Choroid plexus epithelial cell (primary cell): ENCODE data around the gene SMKR1.
"Not testable (repeated sequence)": the region's sequence is repeated elsewhere in the genome, so short reads cannot be mapped to it uniquely, and the experiment has no call there.

Experiments used
- DNase-seq: peaks from one replicate; pipeline ENCODE4 v3.0.0-alpha.2; 2010; ENCODE audit warnings: low read depth
- H3K4me3 ChIP-seq: 2 replicates; pipeline ENCODE4 v1.5.1; 2011; ENCODE audit warnings: low read depth, mild to moderate bottlenecking, control low read depth, low read length, moderate library complexity
- CTCF ChIP-seq: conservative IDR thresholded peaks from 2 replicates; pipeline ENCODE4 v1.5.1; 2011; ENCODE audit warnings: low read depth, mild to moderate bottlenecking, control low read depth, inconsistent platforms, low read length, moderate library complexity

The SMKR1 gene

GRCh38 chr7:129468547-129468946 lies 33.8 kb upstream of the SMKR1 start:
- TF ChIP-seq CTCF: no peak
- no peak overlapping the region for H3K4me3 ChIP-seq

GRCh38 chr7:129469930-129470329 lies 32.4 kb upstream of the SMKR1 start:
- DNase-seq: no peak

More at GRCh38 chr7:129468547-129468946, 33.8 kb upstream of the SMKR1 start:
- DNase-seq: no peak

GRCh38 chr7:129470411-129470810 lies 31.9 kb upstream of the SMKR1 start:
- no peak for TF ChIP-seq CTCF
- no peak for DNase-seq
- no peak overlapping the region for H3K4me3 ChIP-seq

More at GRCh38 chr7:129469930-129470329, 32.4 kb upstream of the SMKR1 start:
- no peak overlapping the region for H3K4me3 ChIP-seq
- no peak for TF ChIP-seq CTCF

GRCh38 chr7:129471402-129471827 lies 30.9 kb upstream of the SMKR1 start:
- H3K4me3 ChIP-seq: no peak overlapping the region
- TF ChIP-seq CTCF: no peak
- DNase-seq: no peak

- not testable (repeated sequence) for DNase-seq, H3K4me3 ChIP-seq
Observed at GRCh38 chr7:129475931-129476330, 26.4 kb upstream of the SMKR1 start.

GRCh38 chr7:129476398-129476797 lies 25.9 kb upstream of the SMKR1 start:
- not testable (repeated sequence) for H3K4me3 ChIP-seq, DNase-seq

- no peak for TF ChIP-seq CTCF
- DNase-seq: no peak
- H3K4me3 ChIP-seq: no peak overlapping the region
Observed at GRCh38 chr7:129479831-129480230, 22.5 kb upstream of the SMKR1 start.

- TF ChIP-seq CTCF: no peak
- no peak for DNase-seq
- H3K4me3 ChIP-seq: no peak overlapping the region
Observed at GRCh38 chr7:129480674-129481363, 21.5 kb upstream of the SMKR1 start.

- not testable (repeated sequence) for H3K4me3 ChIP-seq, DNase-seq
Observed at GRCh38 chr7:129481376-129481775, 21.0 kb upstream of the SMKR1 start.
